Activated T-helper 17 cell treated with anti-CD3 and anti-CD28 coated beads, Interleukin-2, amount 50 U/mL, for 72 hours (primary cell): ENCODE results near the gene DHODH. TPM values are rescaled to one million over a fixed set of nuclear protein-coding genes. Genes with fewer than 3 reads are reported as not detected.
"Not testable (repeated sequence)": the region's sequence is repeated elsewhere in the genome, so short reads cannot be mapped to it uniquely, and the experiment has no call there.

Source experiments
- ATAC-seq: fragments of 150-1000 bp; cut with Tn5 transposase; replicated peaks from 2 replicates; pipeline ENCODE4 v1.10.0; 2021; ENCODE audit warnings: mild to moderate bottlenecking, moderate library complexity
- H3K27ac Mint-ChIP-seq: one replicate; pipeline ENCODE4 v1.8.0; 2022; ENCODE audit warnings: mixed read lengths
- H3K27me3 Mint-ChIP-seq: one replicate; pipeline ENCODE4 v1.8.0; 2022; ENCODE audit warnings: mixed read lengths
- H3K36me3 Mint-ChIP-seq: one replicate; pipeline ENCODE4 v1.8.0; 2022; ENCODE audit warnings: low read depth, mild to moderate bottlenecking, mixed read lengths
- H3K4me1 Mint-ChIP-seq: one replicate; pipeline ENCODE4 v1.8.0; 2022; ENCODE audit warnings: mixed read lengths
- H3K4me3 Mint-ChIP-seq: one replicate; pipeline ENCODE4 v1.8.0; 2022; ENCODE audit warnings: mild to moderate bottlenecking, mixed read lengths
- H3K9me3 Mint-ChIP-seq: one replicate; pipeline ENCODE4 v1.8.0; 2022; ENCODE audit warnings: mixed read lengths
- total RNA-seq, 2 donors: library from RNA; stranded (reverse); gene quantifications; one replicate each; pipeline ENCODE4 v1.2.3, GENCODE V29; 2022

Gene DHODH
- total RNA-seq, 2 donors from 2014 or later = 14.9 to 22.1 TPM

- ATAC-seq, H3K36me3 Mint-ChIP-seq, H3K9me3 Mint-ChIP-seq, H3K27ac Mint-ChIP-seq, H3K4me1 Mint-ChIP-seq, H3K4me3 Mint-ChIP-seq: not testable (repeated sequence)
- peaks cover 20% of the 10 kb centered on the region for H3K27me3 Mint-ChIP-seq
Measured at GRCh38 chr16:71997578-71997977, 11.0 kb upstream of the DHODH start.

GRCh38 chr16:72001180-72001874 is 7.2 kb upstream of the DHODH start:
- Mint-ChIP-seq H3K9me3 (no peaks in the 10 kb centered on the region), H3K4me3 (no peak overlapping the region), H3K27me3 (peaks cover 16% of the 10 kb centered on the region), H3K4me1 (no peaks in the 10 kb centered on the region), H3K27ac (no peak overlapping the region), H3K36me3 (no peaks in the 10 kb centered on the region)
- ATAC-seq = no peak

DNA sequence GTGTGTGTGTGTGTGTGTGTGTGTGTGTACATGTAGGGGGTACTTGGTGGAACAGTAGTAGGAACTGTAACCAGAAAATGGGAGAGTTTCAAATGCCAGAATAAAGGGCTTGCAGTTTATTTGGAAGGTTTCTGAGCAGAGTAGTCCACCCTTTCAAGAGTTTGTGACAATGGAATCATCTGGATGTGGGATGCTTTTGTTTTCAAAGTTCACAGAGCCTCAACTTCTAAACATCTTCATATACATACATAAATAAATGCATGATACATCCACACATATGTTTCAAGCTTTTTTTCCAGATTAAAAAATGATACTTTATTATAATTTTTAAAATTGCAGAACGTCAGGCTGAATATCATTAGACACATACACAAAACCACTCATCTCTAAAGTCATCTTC is 5.9 kb upstream of the DHODH start:
- H3K9me3 Mint-ChIP-seq = no peaks in the 10 kb centered on the region

GRCh38 chr16:72008065-72008423 is 500 bp upstream of the DHODH start:
- ATAC-seq, H3K27me3 Mint-ChIP-seq, H3K27ac Mint-ChIP-seq, H3K36me3 Mint-ChIP-seq, H3K9me3 Mint-ChIP-seq, H3K4me1 Mint-ChIP-seq: not testable (repeated sequence)
- H3K4me3 Mint-ChIP-seq = peak overlapping the region; percentile 89

More for the DNA sequence above, 5.9 kb upstream of the DHODH start:
- ATAC-seq = no peak
- Mint-ChIP-seq H3K4me1 (no peaks in the 10 kb centered on the region), H3K4me3 (no peak overlapping the region), H3K36me3 (no peaks in the 10 kb centered on the region), H3K27me3 (peaks cover 12% of the 10 kb centered on the region), H3K27ac (no peak overlapping the region)

- peak overlapping the region; percentile 16 for H3K27ac Mint-ChIP-seq
- no peaks in the 10 kb centered on the region for H3K9me3 Mint-ChIP-seq
- H3K4me1 Mint-ChIP-seq = peaks cover 3% of the 10 kb centered on the region
- ATAC-seq = no peak
- H3K4me3 Mint-ChIP-seq = peak overlapping the region; percentile 56
- H3K27me3 Mint-ChIP-seq = no peaks in the 10 kb centered on the region
- H3K36me3 Mint-ChIP-seq = peaks cover 24% of the 10 kb centered on the region
Measured at GRCh38 chr16:72009779-72010178, 1.2 kb downstream of the DHODH start.

- peak overlapping the region; percentile 69 for H3K27ac Mint-ChIP-seq
- H3K4me1 Mint-ChIP-seq = peaks cover 3% of the 10 kb centered on the region
- ATAC-seq = no peak
- peaks cover 51% of the 10 kb centered on the region for H3K36me3 Mint-ChIP-seq
- H3K27me3 Mint-ChIP-seq = no peaks in the 10 kb centered on the region
- H3K4me3 Mint-ChIP-seq = no peak overlapping the region
- H3K9me3 Mint-ChIP-seq = no peaks in the 10 kb centered on the region
Measured at GRCh38 chr16:72012607-72013006, 4.1 kb downstream of the DHODH start.

DNA sequence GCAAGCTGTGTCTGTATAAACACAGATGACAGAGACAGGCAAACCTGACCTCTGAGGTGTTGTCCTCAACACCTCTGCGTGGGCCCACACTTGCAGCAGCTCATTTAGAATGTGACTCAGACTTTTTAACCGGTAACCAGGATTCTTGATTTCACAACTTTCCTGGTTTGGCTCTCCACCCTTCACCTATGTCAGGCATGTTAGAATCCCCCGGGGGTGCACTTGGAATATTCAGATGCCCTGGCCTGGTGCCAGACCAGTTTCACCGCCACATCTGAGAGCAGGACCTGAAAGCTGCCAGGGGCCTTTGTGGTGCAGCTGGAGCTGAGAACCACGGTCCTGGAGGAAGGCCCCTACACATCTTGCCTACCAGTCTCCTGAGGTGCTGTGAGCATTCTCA is 4.8 kb downstream of the DHODH start:
- Mint-ChIP-seq H3K36me3 (peaks cover 58% of the 10 kb centered on the region), H3K27me3 (no peaks in the 10 kb centered on the region), H3K27ac (peak overlapping the region; percentile 69), H3K4me3 (no peak overlapping the region), H3K9me3 (no peaks in the 10 kb centered on the region), H3K4me1 (peaks cover 3% of the 10 kb centered on the region)
- no peak for ATAC-seq

- peaks cover 59% of the 10 kb centered on the region for H3K36me3 Mint-ChIP-seq
- H3K27me3 Mint-ChIP-seq = no peaks in the 10 kb centered on the region
- H3K4me1 Mint-ChIP-seq = peaks cover 3% of the 10 kb centered on the region
- no peaks in the 10 kb centered on the region for H3K9me3 Mint-ChIP-seq
- H3K27ac Mint-ChIP-seq = peak overlapping the region; percentile 69
- no peak overlapping the region for H3K4me3 Mint-ChIP-seq
- no peak for ATAC-seq
Measured at GRCh38 chr16:72013888-72014581, 5.5 kb downstream of the DHODH start.

GRCh38 chr16:72014675-72015074 is 6.1 kb downstream of the DHODH start:
- no peak for ATAC-seq
- H3K4me3 Mint-ChIP-seq = no peak overlapping the region
- H3K36me3 Mint-ChIP-seq = peaks cover 65% of the 10 kb centered on the region
- peak overlapping the region; percentile 69 for H3K27ac Mint-ChIP-seq
- peaks cover 3% of the 10 kb centered on the region for H3K4me1 Mint-ChIP-seq
- no peaks in the 10 kb centered on the region for H3K9me3 Mint-ChIP-seq
- H3K27me3 Mint-ChIP-seq = no peaks in the 10 kb centered on the region

GRCh38 chr16:72015124-72015523 is 6.6 kb downstream of the DHODH start:
- Mint-ChIP-seq H3K4me1 (peaks cover 3% of the 10 kb centered on the region), H3K27ac (no peak overlapping the region), H3K27me3 (no peaks in the 10 kb centered on the region), H3K36me3 (peaks cover 68% of the 10 kb centered on the region), H3K9me3 (no peaks in the 10 kb centered on the region), H3K4me3 (no peak overlapping the region)
- ATAC-seq = no peak

- Mint-ChIP-seq H3K36me3 (peaks cover 95% of the 10 kb centered on the region), H3K27ac (no peak overlapping the region), H3K9me3 (no peaks in the 10 kb centered on the region), H3K4me3 (no peak overlapping the region), H3K27me3 (no peaks in the 10 kb centered on the region), H3K4me1 (peaks cover 3% of the 10 kb centered on the region)
- no peak for ATAC-seq
Measured at GRCh38 chr16:72018470-72018869, 9.9 kb downstream of the DHODH start.

- no peak for ATAC-seq
- Mint-ChIP-seq H3K9me3 (no peaks in the 10 kb centered on the region), H3K4me1 (no peaks in the 10 kb centered on the region), H3K36me3 (peaks cover 96% of the 10 kb centered on the region), H3K27ac (no peak overlapping the region), H3K4me3 (no peak overlapping the region), H3K27me3 (no peaks in the 10 kb centered on the region)
Measured at GRCh38 chr16:72021043-72021442, 12.5 kb downstream of the DHODH start.

DNA sequence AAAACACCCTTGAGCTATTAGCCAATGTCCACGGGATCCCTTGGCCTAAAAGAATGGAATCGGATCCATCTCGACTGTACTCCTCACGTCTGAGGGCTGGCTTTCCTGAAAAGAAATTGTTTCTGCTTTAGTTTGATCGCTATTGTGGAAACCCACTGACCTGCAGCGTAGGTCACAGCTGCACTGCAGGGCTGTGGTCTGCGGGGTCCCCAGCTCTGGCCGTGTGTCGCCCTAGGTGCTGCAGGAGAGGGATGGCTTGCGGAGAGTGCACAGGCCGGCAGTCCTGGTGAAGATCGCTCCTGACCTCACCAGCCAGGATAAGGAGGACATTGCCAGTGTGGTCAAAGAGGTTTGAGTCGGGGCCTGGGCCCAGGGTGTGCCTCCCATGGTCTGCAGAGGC is 13.6 kb downstream of the DHODH start:
- H3K27me3 Mint-ChIP-seq = no peaks in the 10 kb centered on the region
- no peaks in the 10 kb centered on the region for H3K4me1 Mint-ChIP-seq
- no peaks in the 10 kb centered on the region for H3K9me3 Mint-ChIP-seq
- H3K36me3 Mint-ChIP-seq = peaks cover 87% of the 10 kb centered on the region
- no peak overlapping the region for H3K4me3 Mint-ChIP-seq
- no peak for ATAC-seq
- H3K27ac Mint-ChIP-seq = no peak overlapping the region

DNA sequence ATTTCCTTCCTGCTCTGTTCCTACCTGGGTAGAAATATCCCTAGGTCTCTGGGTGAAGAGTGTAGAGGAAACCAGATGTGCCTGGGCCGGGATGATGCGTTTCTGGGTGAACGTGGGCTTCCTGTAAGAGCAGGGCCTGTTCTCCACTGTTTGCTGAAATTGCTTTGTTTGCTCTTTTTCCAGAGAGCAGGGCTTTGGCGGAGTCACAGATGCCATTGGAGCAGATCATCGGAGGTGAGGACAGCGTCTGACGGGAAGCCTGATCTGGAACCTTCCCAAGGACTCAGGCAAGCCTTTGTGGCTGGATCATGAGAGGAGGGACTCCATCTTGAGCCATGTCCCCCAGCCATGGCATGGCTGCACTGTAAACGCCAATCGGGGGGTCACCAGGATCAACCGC is 15.4 kb downstream of the DHODH start:
- Mint-ChIP-seq H3K9me3 (no peaks in the 10 kb centered on the region), H3K36me3 (peaks cover 68% of the 10 kb centered on the region), H3K27ac (no peak overlapping the region), H3K27me3 (no peaks in the 10 kb centered on the region), H3K4me1 (no peaks in the 10 kb centered on the region), H3K4me3 (no peak overlapping the region)
- ATAC-seq = no peak

DNA sequence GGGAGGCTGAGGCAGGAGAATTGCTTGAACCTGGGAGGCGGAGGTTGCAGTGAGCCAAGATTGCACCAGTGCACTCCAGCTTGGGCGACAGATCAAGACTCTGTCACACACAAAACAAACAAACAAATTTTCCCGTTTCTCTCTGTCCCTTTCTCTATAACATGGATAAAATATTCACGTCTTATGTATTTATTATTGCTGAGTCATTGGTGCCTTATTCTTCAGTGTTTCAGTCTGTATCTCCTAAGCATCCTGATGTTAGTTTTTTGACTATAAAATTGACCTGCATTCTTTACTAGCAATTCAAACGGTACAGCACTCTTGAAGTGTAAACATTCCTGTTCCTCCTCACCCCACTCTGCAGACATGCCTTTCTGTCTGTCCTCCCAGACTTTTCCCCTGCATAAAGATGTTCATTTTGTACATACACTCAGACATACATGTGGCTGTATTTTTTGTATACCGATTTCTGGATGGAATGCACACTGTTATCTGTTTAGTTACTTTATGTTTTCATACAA is 16.4 kb downstream of the DHODH start:
- Mint-ChIP-seq H3K27me3 (no peaks in the 10 kb centered on the region), H3K4me1 (no peaks in the 10 kb centered on the region), H3K36me3 (peaks cover 59% of the 10 kb centered on the region), H3K27ac (peak overlapping the region; percentile 1), H3K9me3 (no peaks in the 10 kb centered on the region), H3K4me3 (no peak overlapping the region)
- ATAC-seq = no peak
